Measurements from ENCODE around the gene TSPAN6.

TSPAN6 gene

GRCh38 chrX:100636321-100636991 lies at the start of gene TSPAN6:
TSS of gene TSPAN6 (minus strand) at chrX:100636806. CDS start at chrX:100636694, 112 bp downstream.
- peak; percentile 40 for TF ChIP-seq CTCF (IDR thresholded peaks at IDR 0.05; ENCODE audit: insufficient read depth, missing control alignments)
- FAIRE-seq (no peak), DNase-seq (ENCODE audit: insufficient read length, low spot score) (no peak)

DNA sequence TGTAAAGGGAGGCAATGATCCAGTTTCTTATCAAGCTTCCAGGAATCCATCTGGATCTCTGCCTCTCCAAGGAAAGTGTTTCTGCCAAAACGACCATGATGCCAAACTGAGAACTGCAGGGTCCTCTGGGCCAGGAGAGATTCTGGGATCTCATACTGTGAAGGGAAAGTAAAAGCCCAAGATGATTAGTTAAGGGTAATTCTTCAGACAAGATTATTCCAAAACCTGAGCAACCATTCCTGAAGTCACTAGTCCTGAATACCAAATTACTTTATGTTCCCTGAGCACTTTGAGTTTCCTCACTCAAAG lies 49.3 kb upstream of the TSPAN6 start:
- DNase-seq (ENCODE audit: insufficient read length, low spot score) (no peak), FAIRE-seq (no peak)
- TF ChIP-seq CTCF (IDR thresholded peaks at IDR 0.05; ENCODE audit: insufficient read depth, missing control alignments): no peak

DNA sequence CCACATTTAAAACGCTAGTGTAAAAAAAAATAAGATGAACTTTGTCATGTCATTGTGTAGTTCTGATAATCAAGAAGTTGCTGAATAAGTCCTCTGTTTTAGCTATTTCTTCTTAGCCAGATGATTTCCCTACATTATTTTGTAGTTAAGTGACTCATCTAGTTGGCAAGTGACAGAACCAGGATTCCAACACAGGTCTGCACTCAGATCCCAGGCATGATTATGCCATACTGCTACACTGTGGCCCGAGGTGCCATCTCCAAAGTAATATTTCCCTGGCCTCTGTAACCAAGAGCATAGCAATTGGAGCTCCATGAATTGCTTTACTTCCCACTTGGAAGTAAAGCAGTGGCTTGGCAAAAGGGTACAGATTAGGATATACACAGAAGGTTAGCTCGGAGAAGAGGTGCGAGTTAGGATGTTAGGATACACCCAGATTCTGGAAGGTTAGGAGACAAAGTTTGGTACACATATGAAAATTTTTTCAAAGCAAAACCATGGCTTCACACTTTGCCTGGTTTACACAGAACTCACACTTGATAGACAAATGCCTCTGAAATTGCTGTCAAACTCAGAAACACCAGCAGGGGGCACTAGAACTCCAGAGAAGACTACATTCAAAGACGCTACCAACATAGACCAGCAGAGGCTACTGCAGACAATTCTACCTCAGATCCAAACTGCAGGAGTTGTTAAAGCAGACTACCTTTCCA lies 48.8 kb upstream of the TSPAN6 start:
- peak; percentile 64 for TF ChIP-seq CTCF (IDR thresholded peaks at IDR 0.05; ENCODE audit: insufficient read depth, missing control alignments)
- DNase-seq (ENCODE audit: insufficient read length, low spot score): peak; percentile 24
- FAIRE-seq: peak; percentile 83

GRCh38 chrX:100682939-100683338 lies 46.3 kb upstream of the TSPAN6 start:
- TF ChIP-seq CTCF (IDR thresholded peaks at IDR 0.05; ENCODE audit: insufficient read depth, missing control alignments): no peak
- DNase-seq (ENCODE audit: insufficient read length, low spot score) (no peak), FAIRE-seq (no peak)

DNA sequence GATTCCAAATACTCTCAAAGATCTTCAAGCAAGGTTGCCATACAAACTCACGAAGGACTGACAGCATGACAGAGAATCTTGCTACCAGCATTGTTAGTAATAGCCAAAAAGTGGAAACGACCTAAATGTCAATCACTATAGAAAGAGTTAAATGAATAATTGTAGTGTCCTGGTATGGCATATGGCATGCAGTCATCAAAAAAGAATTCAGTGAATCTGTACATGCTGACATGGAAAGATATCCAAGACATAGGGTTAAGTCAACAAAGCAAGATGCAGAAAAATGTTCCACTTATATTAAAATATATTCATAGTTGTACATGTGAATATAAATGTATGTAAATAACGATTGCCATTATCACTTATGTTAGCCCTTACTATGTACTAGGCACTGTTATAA lies 45.0 kb upstream of the TSPAN6 start:
- TF ChIP-seq CTCF (IDR thresholded peaks at IDR 0.05; ENCODE audit: insufficient read depth, missing control alignments): no peak
- no peak for DNase-seq (ENCODE audit: insufficient read length, low spot score)
- no peak for FAIRE-seq

DNA sequence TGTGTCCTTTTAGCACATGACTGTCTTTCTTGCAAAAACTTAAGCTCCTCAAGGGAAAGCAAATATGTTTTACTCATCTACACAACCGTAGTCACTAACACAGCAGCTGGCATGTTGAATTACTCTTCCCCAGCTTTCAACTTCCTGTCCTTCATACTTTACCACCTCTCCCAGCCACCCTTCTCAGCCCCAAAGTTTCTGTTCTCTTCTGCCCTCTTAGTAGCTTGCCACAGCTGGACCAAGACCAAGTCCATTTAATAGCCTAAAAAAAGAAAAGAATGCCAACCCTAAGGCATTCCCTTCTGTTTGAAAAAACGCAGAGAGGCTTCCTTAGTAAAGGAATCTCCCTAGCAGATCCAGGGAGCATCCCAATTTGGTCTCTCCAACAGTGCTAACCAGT lies 44.1 kb upstream of the TSPAN6 start:
- DNase-seq (ENCODE audit: insufficient read length, low spot score): no peak
- no peak for FAIRE-seq

More for the DNA sequence above, 44.1 kb upstream of the TSPAN6 start:
- no peak for TF ChIP-seq CTCF (IDR thresholded peaks at IDR 0.05; ENCODE audit: insufficient read depth, missing control alignments)
